HG02610 (cell line): ENCODE measurements around the gene FCHSD2.
"Not testable (repeated sequence)": the region's sequence is repeated elsewhere in the genome, so short reads cannot be mapped to it uniquely, and the experiment has no call there.

Experiments
- ATAC-seq: cut with Tn5 transposase; IDR thresholded peaks from one replicate; pipeline ENCODE4 v1.9.1; 2021; ENCODE audit warnings: mild to moderate bottlenecking, moderate library complexity; ENCODE audit not compliant: unreplicated experiment

The FCHSD2 gene

DNA sequence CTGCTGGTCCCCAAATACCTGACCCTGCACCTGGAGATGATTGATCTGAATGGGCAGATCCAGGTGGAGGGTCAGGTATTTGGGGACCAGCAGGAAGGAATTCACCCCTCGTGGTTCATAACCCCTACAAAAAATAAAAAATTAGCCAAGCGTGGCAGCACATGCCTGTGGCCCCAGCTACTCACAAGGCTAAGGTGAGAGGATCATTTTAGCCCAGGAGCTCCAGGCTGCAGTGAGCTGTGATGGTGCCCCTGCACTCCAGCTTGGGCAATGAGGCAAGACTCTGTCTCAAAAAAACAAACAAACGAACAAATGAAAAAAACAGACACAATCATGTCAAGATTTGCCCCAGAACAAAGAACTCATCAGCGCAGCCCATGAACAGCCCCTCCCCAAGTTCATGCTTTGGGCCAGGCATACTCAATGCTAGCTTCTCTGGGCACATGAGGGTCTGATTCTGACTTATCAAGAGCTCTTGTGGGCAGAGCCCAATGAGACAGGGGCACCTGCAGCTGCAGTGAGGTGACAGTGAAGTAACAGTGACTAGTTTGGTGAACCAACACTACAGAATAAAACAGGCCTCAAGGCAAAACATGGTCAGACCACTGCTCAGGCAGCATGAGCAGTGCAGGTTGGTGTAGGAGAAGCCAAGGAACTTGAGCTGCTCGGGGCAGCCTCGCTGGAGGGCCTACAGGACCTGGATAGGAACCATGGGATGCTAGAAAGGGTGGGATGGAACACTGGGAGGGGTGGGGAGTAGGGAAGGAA lies 10.2 kb upstream of the FCHSD2 start:
- ATAC-seq = no peak

DNA sequence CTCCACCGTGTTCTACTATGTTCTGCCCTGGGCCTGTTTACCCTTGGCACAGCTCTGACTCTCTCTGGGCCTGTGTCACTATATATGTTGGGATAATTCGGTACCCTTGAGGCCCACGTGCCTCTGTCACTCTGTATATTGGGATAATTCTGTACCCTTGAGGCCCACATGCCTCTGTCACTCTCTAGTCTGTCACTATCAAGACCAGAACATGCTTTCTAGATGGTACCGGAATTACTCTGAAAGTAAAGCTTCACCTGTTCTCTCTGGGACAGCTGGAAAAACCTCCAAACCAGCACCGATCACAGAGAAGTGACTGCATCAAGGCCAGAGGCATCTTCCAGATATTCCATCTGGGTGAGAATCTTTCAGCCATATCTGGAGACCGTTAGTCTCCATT lies 9.3 kb upstream of the FCHSD2 start:
- no peak for ATAC-seq

DNA sequence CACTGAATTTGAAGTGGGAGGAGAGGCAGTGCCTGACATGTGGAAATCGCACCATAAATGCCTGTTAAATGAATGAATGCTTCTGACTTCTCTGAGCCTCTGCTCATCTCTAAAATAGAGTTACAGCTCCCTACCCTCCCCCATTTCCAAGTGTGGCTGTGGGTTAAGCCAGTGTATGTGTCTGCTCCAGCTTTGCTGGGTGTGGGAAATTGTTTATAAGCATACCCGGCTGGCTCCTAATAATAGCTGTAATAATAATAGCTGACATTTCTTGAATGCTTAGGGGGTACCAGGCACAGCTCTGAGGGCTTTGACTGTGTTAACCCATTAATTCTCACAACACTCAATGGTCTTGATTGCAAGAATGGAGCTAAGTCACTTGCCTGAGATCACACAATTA lies 7.0 kb upstream of the FCHSD2 start:
- ATAC-seq = no peak

DNA sequence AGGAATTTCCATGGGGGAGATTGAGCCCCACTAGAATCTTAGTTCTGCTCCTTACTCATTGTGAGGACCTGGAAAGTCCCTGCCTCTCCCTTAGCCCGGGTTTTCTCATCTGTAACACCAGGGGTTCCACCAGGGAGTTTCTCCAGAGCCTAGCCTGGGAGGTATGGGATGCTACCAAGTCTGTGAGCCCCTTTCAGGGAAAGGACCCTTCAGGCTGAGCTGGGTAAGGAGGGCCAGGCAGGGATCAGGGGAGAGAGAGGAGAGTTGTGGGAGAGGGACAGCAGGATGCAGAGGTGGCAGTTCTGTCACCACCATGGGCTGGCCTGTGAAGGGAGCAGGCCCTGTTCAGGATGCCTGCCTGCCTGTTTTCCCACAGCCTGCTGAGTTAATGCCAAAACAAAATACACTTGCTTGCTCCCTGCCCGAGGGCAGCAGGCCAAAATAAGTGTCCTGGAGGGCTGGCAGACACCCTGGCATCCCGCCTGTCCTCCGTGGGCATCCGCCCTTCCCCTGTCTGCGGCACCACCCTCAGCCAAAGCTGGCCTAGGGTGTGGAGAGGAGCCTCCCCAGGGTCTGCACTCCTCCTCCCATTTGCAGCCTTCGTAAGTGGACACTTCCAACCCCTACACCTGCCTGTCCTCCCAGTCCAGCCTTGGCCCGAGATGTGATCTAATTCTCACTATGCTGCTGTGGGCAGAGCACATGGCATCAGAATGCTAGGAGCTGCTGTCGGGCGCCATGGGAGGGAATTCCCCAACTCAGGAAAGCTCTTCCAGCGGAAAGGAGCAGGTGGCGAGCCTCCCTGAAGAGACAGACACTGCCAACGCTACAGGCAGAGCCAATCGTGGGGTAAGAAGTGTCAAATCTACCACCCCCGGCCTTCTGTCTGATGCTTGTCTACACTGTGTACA lies 5.9 kb upstream of the FCHSD2 start:
- ATAC-seq = peak; percentile 32

DNA sequence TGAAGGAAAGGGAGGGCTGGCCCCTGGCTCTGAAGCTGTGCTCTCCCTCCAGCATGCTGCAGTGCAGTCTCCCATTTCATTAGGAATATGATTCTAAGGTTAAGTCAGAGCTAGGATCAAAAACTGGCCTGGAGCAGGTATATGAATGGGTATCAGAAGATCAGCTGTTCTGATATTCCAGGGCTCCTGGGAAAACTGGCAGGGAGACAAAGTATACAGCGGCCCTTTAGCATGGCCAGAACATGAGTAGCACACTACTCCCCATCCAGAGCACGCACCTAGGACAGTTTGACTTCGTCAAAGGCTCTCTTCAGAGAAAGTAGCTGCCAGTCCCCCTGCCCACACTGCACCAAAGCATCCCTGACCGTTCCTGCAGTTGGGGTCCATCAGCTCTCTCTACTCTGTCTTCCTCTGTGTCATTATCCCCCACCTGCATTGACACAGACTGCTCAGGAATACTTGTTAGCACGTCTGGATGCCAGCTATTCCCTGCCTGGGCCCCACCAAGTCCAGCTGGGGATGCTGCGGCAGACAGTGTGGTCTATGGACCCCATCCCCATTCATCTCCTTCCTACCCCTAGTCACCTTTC lies 4.0 kb upstream of the FCHSD2 start:
- ATAC-seq = no peak

DNA sequence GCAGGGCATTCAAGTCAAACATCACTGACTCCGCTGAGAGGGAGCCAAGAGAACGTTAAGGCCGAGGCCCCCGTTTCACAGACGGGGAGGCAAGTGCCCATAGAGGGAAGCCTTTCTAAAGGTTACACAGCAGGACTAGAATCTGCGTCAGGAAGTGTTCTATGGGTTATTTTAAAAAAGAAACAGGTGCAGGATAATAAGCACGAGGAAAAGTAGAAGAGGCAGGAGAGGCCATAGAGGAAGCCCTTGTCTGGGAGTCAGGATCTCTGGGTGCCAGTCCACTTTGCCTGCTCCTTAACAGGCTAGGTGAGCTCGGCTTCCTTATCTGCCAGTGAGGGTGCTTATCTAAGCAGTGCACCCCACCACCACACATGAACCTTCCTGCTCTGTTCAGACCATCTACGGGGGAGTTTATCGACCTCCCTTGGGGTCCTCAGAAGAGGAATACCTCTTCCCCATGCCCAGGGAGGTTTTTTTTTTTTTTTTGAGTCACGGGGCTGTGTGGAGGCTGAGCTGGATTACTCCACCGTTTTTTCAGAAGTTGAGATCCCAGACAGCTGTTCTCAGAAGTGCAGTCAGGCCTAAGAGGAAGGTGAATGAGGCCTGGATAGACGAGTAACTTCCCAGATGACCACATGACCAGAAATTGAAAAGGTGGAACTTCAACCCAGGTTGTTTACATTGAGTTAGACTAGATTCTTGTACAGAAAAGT lies 1.2 kb upstream of the FCHSD2 start:
- no peak for ATAC-seq

DNA sequence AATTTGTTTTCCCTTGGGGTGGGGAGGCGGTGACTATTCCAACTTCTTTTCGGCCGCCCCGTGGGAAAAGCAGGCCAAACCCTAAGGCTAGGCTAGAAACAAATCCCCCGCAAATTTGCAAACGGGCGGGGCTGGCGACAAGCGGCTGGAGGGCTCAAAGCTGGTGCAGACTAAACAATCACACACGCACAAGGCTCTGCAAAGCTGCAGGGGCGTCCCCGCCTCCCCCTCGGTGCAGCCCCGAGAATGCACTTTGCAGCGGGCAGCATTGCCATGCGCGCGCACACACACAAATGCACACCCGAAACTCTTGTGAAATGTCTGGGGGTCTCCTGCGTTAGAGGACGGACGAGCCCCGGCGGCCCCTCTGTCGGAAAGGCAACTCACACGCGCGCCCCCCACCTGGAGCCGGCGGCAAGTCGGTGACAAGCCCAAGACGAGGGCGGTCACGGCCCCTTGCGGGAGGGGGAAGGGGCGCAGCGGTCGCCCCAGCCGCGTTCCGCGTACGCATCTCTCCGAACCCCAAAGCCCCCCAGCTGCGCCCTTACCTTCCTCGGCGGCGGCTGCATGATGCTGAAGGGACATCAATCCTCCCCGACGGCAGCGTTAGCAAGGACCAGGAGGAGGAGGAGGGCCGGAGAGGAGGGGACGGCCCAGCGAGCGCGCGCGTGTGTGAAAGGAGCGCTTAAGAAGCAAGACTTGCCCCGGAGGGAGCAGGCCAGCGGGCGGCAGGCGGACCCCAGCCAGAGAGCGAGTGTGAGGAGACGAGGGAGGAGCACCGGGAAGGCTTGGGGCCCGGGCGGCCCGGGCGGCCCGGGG lies 600 bp downstream of the FCHSD2 start:
- ATAC-seq = no peak

DNA sequence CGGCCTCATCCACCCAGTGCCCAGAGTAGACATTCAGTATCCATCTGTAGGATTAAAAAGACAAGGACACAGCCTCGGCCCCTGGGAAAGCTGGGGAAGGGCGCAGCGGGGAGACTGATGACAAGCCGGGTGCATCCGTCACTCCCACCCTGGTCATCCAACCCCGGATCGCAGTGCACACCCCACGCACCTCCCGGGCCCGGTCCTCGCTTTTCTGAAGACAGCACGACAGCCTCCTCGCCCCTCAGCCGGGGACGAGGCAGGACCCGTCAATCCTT lies 1.1 kb downstream of the FCHSD2 start:
- no peak for ATAC-seq

DNA sequence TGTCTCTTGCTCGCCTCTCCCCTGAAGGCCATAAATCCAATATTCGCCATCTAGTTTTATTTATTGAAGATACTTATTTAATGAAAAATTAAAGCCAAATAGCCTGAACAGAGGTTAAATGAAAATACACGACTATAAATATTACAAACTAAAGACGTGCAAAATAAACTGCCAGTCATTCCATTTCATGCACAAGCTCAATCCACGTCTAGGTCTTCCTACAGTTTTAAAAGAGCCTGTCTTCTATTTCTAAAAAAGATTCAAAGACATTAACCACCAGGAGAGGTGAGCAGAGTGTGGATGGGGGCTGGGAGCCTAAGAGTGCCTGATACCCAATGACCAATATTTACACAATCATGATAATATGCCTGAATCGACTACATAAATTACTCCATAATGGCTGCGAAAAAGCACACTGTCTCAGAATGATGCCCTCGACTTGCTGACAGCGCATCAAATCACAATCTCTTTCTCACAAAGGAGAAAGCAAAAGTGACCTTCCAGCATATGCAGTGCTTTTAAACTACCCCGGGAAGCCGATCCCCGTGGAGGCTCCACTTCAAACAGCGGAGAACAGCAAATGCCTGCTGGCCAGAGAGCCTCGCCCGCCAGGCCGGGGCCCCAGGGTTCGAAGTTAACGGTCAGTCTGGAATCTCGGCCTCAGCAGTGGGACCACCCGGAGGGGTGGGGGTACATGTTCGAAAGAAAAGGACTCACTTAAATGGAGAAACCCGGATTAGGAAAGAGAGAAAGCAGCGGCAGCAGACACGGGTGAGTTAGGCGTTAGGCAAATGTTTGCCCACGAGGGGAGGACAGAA lies 1.7 kb downstream of the FCHSD2 start:
- ATAC-seq = no peak

DNA sequence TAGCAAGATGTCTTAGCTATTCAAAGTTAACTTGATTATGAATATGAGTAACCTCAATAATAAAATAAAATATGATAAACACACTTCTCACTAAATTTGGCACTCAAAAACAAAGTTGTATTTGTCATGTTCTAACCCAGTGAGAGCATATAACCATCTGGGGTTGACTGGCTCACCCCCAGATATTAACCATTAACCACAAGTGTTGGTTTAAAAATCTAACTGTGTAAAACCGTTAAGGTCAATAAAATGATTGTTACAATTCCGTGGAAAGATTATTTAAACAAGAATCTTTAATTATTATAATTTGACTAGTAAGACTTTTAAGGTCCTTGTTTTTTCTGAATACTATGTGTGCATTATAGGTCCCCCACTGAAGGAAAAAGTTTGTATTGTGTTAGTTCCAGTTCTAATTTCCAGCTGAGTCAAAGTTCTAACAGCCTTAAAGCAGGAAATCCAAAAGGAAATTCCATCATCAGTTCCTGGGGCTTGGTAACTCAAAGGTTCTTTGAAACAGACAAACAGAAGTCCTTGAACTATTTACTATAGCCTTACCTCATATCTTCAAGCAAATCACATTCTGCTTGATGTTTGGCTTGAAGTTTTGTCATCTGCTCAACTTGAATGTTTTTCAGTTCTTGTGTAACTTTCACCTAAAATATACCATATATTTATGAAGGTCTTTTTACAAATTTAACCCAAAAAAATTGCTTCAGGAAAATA lies 2.5 kb downstream of the FCHSD2 start:
- no peak for ATAC-seq

DNA sequence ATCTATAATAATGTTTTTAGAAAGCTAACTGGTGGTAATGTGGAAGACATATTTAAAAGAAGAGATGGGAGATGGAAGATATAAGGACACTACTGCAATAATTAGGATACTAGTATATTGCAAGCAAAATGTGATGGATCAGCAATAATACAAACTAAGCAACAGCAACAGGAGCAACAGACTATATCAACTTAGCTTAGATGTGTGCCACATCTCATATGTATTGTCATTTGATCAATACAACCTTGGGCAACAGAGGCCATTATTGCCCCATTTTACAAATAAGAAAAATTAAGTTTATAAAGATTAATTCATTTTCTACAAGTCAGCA lies 4.2 kb downstream of the FCHSD2 start:
- ATAC-seq = no peak

DNA sequence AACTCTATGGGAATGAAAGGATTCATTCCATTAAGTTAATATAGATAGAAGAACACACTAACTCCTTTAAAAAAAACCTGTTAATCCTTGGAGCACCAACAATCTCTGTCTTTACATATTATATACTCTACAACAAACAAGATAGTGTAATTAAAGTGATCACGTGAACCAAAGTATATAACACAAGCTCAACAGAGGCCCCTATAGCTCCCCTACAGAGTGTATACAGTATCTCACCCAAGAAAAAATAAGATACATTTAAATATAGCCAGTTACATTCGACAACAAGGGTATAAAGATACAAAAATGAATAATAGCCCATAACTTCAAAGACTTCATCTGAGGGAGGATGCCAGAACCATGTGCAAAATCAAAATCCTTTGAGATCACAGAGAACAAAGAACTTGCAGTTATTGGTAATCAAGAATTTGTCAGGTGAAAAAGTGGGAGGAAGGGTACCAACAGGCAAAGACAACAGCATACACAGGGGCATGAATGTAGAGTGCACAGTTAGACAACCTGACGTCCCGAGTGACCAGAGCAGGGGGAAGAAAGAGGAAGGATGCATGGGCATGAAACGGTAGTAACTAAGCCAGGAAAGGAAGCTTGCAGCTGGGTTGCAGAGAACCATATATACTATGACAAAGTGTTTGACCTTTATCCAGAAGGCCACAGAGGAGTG lies 4.7 kb downstream of the FCHSD2 start:
- no peak for ATAC-seq

DNA sequence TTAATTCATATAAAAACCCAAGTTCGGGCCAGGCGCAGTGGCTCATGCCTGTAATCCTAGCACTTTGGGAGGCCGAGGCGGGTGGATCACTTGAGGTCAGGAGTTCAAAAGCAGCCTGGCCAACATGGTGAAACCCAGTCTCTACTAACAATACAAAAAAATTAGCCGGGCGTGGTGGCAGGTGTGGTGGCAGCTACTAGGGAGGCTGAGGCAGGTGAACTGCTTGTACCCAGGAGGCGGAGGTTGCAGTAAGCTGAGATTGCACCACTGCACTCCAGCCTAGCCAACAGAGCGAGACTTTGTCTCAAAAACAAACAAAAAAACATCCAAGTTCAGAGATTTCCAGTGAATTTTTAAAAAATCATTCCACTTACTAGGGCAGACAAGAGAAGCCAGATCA lies 5.4 kb downstream of the FCHSD2 start:
- not testable (repeated sequence) for ATAC-seq

DNA sequence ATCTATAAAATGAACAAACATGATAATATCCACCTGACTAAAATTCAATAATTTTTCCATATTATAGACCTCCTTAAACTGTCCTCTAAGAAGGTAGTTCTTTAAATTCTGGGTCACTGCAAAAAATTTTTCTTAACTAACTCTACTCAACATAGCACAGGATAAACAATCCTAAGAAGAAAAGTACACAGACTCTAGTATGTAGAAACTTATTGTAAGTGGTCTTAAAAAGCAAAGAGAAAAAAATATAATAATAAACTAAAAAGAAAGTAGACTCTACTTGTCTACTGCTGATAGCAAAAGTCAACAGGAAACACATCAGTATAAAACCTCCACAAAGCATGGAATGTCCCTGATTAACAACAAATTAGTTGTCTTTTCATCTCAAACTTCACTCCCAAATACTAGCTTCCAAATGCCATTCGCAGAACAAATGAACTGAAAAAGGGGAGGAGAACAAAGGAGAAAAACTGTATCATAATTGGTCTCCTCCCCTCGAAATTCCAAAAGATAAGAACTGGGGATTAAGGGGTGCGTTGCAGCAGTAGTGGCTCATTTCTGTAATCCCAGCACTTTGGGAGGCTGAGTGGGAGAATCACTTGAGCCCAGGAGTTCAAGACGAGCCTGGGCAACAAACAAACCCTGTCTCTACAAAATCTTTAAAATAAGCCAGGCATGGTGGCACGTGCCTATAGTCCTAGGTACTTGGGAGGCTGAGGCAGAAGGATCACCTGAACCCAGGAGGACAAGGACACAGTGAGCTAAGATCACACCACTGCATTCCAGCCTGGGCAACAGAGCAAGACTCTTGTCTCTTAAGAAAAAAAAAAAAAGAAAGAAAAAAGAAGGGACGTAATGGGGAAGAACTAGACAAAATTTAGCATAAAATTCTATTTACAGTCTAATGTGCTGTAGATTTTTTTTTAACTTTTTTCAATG lies 6.5 kb downstream of the FCHSD2 start:
- ATAC-seq = no peak

DNA sequence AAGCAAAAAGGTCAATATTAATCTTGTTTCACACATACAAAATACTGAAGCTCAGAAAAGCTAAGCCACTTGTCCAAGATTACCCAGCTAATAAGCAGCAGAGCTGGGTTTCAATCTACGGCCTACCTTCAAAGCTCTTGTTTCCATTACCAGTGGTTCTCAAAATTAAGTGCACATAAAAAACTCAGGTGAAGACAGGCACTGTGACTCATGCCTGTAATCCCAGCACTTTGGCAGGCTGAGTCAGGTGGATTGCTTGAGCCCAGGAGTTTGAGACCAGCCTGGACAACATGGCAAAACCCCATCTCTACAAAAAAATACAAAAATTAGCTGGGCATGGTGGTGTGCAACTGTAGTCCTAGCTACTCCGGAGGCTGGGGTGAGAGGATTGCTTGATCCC lies 9.8 kb downstream of the FCHSD2 start:
- ATAC-seq = not testable (repeated sequence)

DNA sequence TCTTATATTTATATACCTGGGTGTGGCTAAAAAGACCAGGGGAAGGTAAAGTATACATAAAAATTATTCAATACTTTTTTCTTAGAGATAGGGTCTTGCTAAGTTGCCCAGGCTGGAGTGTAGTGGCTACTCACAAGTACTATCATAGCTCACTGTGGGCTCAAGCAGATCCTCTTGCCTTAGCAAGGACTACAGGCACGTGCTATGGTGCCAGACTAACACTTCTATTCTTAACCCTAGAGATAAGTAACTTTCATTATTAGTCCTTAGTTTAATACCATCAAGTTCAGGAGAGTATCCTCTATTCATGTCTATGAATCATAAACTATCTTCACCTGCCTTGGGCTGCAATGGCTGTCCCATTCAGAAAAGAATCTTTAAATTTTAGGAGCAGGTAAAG lies 11.9 kb downstream of the FCHSD2 start:
- ATAC-seq = no peak

DNA sequence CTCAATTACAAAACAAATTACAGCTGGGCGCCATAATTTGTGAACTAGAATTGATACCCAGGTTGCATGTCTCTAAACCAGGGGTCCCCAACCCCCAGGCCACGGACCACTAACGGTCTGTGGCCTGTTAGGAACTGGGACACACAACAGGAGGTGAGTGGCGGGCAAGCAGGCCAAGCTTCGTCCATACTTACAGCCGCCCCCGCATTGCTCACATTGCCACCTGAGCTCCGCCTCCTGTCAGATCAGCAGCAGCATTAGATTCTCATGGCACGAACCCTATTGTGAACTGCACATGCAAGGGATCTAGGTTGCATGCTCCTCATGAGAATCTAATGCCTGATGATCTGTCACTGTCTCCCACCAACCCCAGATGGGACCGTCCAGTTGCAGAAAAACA lies 12.9 kb downstream of the FCHSD2 start:
- ATAC-seq = no peak
